ENCODE data around the gene CYP2J2. TPM values are rescaled to one million over a fixed set of nuclear protein-coding genes. Genes with fewer than 3 reads are reported as not detected.

The CYP2J2 gene
- total RNA-seq, 3 donors from 2014 or later, result 0.16 to 12.8 (median 8.3) TPM

DNA sequence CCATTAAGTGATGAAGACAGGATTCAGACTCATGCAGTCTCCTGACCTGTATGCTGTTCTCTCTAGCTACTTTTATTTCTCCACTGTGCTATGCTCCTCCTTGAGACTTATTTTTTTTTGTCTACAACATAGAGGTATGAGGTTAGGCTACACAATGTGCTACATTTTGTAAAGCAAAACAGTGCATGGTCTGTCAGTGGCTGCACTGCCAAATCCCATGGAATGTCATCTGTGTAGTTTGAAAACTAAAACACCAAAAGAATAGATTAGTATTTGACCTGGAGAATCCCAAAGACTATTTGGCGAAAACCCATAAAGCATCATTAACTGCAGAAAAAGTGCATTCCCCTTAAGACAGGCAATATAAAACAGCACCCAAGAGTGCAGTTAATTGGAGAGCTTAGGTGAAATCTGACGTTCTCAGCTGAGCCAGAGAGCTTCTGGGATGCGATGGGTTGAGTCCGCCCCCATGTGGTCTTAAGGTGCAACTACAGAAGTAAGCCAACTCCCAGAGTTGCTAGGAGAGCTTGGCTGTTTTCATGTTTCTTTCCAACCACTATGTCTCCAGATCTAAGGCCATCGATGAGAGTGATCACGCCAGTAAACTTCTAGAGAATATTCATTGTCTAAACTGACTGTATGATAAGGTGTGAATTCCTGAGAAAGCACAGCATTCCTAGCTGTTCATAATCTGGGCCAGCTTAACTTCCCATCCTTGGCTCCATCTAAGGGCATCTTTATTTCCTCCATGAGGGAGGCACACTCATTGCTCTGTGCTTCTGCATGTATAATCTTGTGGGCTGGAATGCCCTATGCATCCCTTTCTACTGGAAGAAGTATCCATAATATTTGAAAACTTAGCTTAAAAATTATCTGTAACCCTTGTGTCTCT lies 20.7 kb upstream of the CYP2J2 start:
- no peak for TF ChIP-seq POLR2A (IDR thresholded peaks at IDR 0.05)
- TF ChIP-seq CTCF (IDR thresholded peaks at IDR 0.05), result peak; percentile 55 to 90 (median 85)
- DNase-seq (ENCODE audit: low spot score in 2 of 2), result no peak
- Histone ChIP-seq H3K9me3 (no peaks in the 10 kb centered on the region), H3K27me3 (no peaks in the 10 kb centered on the region), H3K4me1 (no peaks in the 10 kb centered on the region), H3K27ac (no peak overlapping the region), H3K36me3 (no peaks in the 10 kb centered on the region), H3K4me3 (no peak overlapping the region)
- intact Hi-C loops (cut with DNase I; ENCODE audit: low total_unique reads), result no loop called here

- H3K4me1 ChIP-seq, result no peaks in the 10 kb centered on the region
- no peaks in the 10 kb centered on the region for H3K9me3 ChIP-seq
- no peak for DNase-seq (ENCODE audit: low spot score in 2 of 2)
- no peaks in the 10 kb centered on the region for H3K27me3 ChIP-seq
- intact Hi-C loops (cut with DNase I; ENCODE audit: low total_unique reads), result no loop called here
- H3K4me3 ChIP-seq, result no peak overlapping the region
- no peak overlapping the region for H3K27ac ChIP-seq
- TF ChIP-seq POLR2AphosphoS5 (IDR thresholded peaks at IDR 0.05), result no peak
- TF ChIP-seq POLR2A (IDR thresholded peaks at IDR 0.05), result no peak
- TF ChIP-seq CTCF (IDR thresholded peaks at IDR 0.05), result no peak
- no peaks in the 10 kb centered on the region for H3K36me3 ChIP-seq
Measured at GRCh38 chr1:59945790-59946189, 19.2 kb upstream of the CYP2J2 start.

- no peak for DNase-seq (ENCODE audit: low spot score in 2 of 2)
- no peak overlapping the region for H3K4me3 ChIP-seq
- H3K9me3 ChIP-seq, result peaks cover 0 to 12% of the 10 kb centered on the region in 2 donors
- TF ChIP-seq POLR2AphosphoS5 (IDR thresholded peaks at IDR 0.05) (no peak), CTCF (IDR thresholded peaks at IDR 0.05) (no peak), POLR2A (IDR thresholded peaks at IDR 0.05) (no peak)
- H3K36me3 ChIP-seq, result no peaks in the 10 kb centered on the region
- intact Hi-C loops (cut with DNase I; ENCODE audit: low total_unique reads), result no loop called here
- H3K27me3 ChIP-seq, result no peaks in the 10 kb centered on the region
- H3K27ac ChIP-seq, result no peak overlapping the region
- H3K4me1 ChIP-seq, result no peaks in the 10 kb centered on the region
Measured at GRCh38 chr1:59939393-59939792, 12.8 kb upstream of the CYP2J2 start.

GRCh38 chr1:59937636-59938210 lies 11.2 kb upstream of the CYP2J2 start:
- Histone ChIP-seq H3K27ac (no peak overlapping the region), H3K27me3 (no peaks in the 10 kb centered on the region), H3K9me3 (peaks cover 0 to 12% of the 10 kb centered on the region in 2 donors), H3K36me3 (no peaks in the 10 kb centered on the region), H3K4me1 (no peaks in the 10 kb centered on the region), H3K4me3 (no peak overlapping the region)
- no peak for TF ChIP-seq POLR2AphosphoS5 (IDR thresholded peaks at IDR 0.05)
- TF ChIP-seq POLR2A (IDR thresholded peaks at IDR 0.05), result no peak
- TF ChIP-seq CTCF (IDR thresholded peaks at IDR 0.05), result no peak
- no peak for DNase-seq (ENCODE audit: low spot score in 2 of 2)
- intact Hi-C loops (cut with DNase I; ENCODE audit: low total_unique reads), result no loop called here

- H3K27ac ChIP-seq, result no peak overlapping the region
- DNase-seq (ENCODE audit: low spot score in 2 of 2), result no peak
- H3K4me3 ChIP-seq, result no peak overlapping the region
- H3K4me1 ChIP-seq, result no peaks in the 10 kb centered on the region
- intact Hi-C loops (cut with DNase I; ENCODE audit: low total_unique reads), result no loop called here
- H3K27me3 ChIP-seq, result no peaks in the 10 kb centered on the region
- TF ChIP-seq CTCF (IDR thresholded peaks at IDR 0.05) (no peak), POLR2AphosphoS5 (IDR thresholded peaks at IDR 0.05) (no peak), POLR2A (IDR thresholded peaks at IDR 0.05) (no peak)
- peaks cover 0 to 12% of the 10 kb centered on the region in 2 donors for H3K9me3 ChIP-seq
- no peaks in the 10 kb centered on the region for H3K36me3 ChIP-seq
Measured at GRCh38 chr1:59936358-59936821, 9.8 kb upstream of the CYP2J2 start.
